GM19467 (cell line): ENCODE results near the gene PPP2R2D.
"Not testable (repeated sequence)": the region's sequence is repeated elsewhere in the genome, so short reads cannot be mapped to it uniquely, and the experiment has no call there.

Experiments
- ATAC-seq: cut with Tn5 transposase; IDR thresholded peaks from one replicate; pipeline ENCODE4 v1.9.1; 2021; ENCODE audit warnings: mild to moderate bottlenecking, moderate library complexity; ENCODE audit not compliant: unreplicated experiment

PPP2R2D gene

GRCh38 chr10:131866673-131867072 lies 34.1 kb upstream of the PPP2R2D start:
- no peak for ATAC-seq

GRCh38 chr10:131868436-131868835 lies 32.4 kb upstream of the PPP2R2D start:
- ATAC-seq, result no peak

GRCh38 chr10:131869344-131869743 lies 31.5 kb upstream of the PPP2R2D start:
- ATAC-seq, result no peak

- ATAC-seq, result no peak
Observed at GRCh38 chr10:131870411-131870810, 30.4 kb upstream of the PPP2R2D start.

- ATAC-seq, result no peak
Observed at GRCh38 chr10:131870831-131871672, 29.8 kb upstream of the PPP2R2D start.

GRCh38 chr10:131871673-131872005 lies 29.2 kb upstream of the PPP2R2D start:
- no peak for ATAC-seq

GRCh38 chr10:131872011-131872826 lies 28.6 kb upstream of the PPP2R2D start:
- no peak for ATAC-seq

GRCh38 chr10:131872827-131873375 lies 27.9 kb upstream of the PPP2R2D start:
- no peak for ATAC-seq

GRCh38 chr10:131874991-131875451 lies 25.8 kb upstream of the PPP2R2D start:
- ATAC-seq, result no peak

GRCh38 chr10:131875501-131875900 lies 25.3 kb upstream of the PPP2R2D start:
- ATAC-seq, result no peak

- no peak for ATAC-seq
Observed at GRCh38 chr10:131876017-131876416, 24.8 kb upstream of the PPP2R2D start.

GRCh38 chr10:131876508-131876907 lies 24.3 kb upstream of the PPP2R2D start:
- ATAC-seq, result no peak

GRCh38 chr10:131880016-131880590 lies 20.7 kb upstream of the PPP2R2D start:
- ATAC-seq, result no peak

- ATAC-seq, result no peak
Observed at GRCh38 chr10:131881104-131881880, 19.5 kb upstream of the PPP2R2D start.

GRCh38 chr10:131882151-131882550 lies 18.7 kb upstream of the PPP2R2D start:
- no peak for ATAC-seq

- ATAC-seq, result no peak
Observed at GRCh38 chr10:131882590-131883451, 18.0 kb upstream of the PPP2R2D start.

GRCh38 chr10:131883621-131884393 lies 17.0 kb upstream of the PPP2R2D start:
- ATAC-seq, result not testable (repeated sequence)

- peak; percentile 97 for ATAC-seq
Observed at GRCh38 chr10:131885391-131886165, 15.2 kb upstream of the PPP2R2D start.
